Heart left ventricle (tissue), 16 donors: Measurements from ENCODE around the gene DTNB. TPM values are rescaled to one million over a fixed set of nuclear protein-coding genes. Genes with fewer than 3 reads are reported as not detected.

Experiments used
- ATAC-seq, 4 donors: fragments of 200-7000 bp; cut with Tn5 transposase; one replicate each; pipeline ENCODE4 v1.9.1; 2020 to 2022; ENCODE audit warnings: moderate library complexity in 4 of 4, mild to moderate bottlenecking in 3 of 4, moderate number of reproducible peaks in 1 of 4
- DNase-seq, 5 donors: peaks; one replicate each; pipeline ENCODE4 v3.0.0-alpha.2; 2020
- H3K27ac ChIP-seq, 12 donors: fragments of 200-600 bp; sonication (generic) in 4 of 12; one replicate each; pipeline versions ENCODE4 v1.5.0 to v1.8.0; 2016 to 2022; ENCODE audit warnings: mild to moderate bottlenecking in 2 of 12
- H3K27me3 ChIP-seq, 9 donors: fragments of 200-600 bp; sonication (generic) in 2 of 9; one replicate each; pipeline versions ENCODE4 v1.5.1 to v1.8.0; 2016 to 2022; ENCODE audit warnings: mild to moderate bottlenecking in 3 of 9
- H3K36me3 ChIP-seq, 9 donors: fragments of 200-600 bp; sonication (generic) in 2 of 9; one replicate each; pipeline versions ENCODE4 v1.5.0 to v1.8.0; 2018 to 2022; ENCODE audit warnings: mild to moderate bottlenecking in 2 of 9
- H3K4me1 ChIP-seq, 12 donors: fragments of 200-600 bp; sonication (generic) in 4 of 12; one replicate each; pipeline versions ENCODE4 v1.5.0 to v1.8.0; 2016 to 2022; ENCODE audit warnings: mild to moderate bottlenecking in 3 of 12
- H3K4me3 ChIP-seq, 12 donors: fragments of 200-600 bp; sonication (generic) in 4 of 12; one replicate each; pipeline versions ENCODE4 v1.5.0 to v1.8.0; 2017 to 2022; ENCODE audit warnings: mild to moderate bottlenecking in 9 of 12, moderate library complexity in 4 of 12
- H3K9me3 ChIP-seq, 12 donors: fragments of 200-600 bp; sonication (generic) in 4 of 12; one replicate each; pipeline versions ENCODE4 v1.5.0 to v1.8.0; 2016 to 2022; ENCODE audit warnings: mild to moderate bottlenecking in 1 of 12
- CTCF ChIP-seq, 12 donors: fragments of 200-600 bp; sonication (generic) in 4 of 12; IDR thresholded peaks; one replicate each; pipeline versions ENCODE4 v1.5.0 to v1.8.0; 2018 to 2022; ENCODE audit warnings: antibody characterized with exemption in 12 of 12, mild to moderate bottlenecking in 5 of 12
- POLR2A ChIP-seq, 2 donors: fragments of 450-650 bp; IDR thresholded peaks; one replicate each; pipeline ENCODE4 v1.6.1; 2017; ENCODE audit warnings: antibody characterized with exemption in 2 of 2, mild to moderate bottlenecking in 2 of 2, moderate library complexity in 2 of 2
- WGBS, 4 donors: extraction: QIAGEN DNeasy Blood & Tissue Kit in 2 of 4; methylation state at CpG; one replicate each; pipeline versions ENCODE4 v1.1.5 to v1.1.7; 2013 to 2018; 5-methylcytosine and 5-hydroxymethylcytosine counted together
- intact Hi-C, 10 donors: fragments of 100-400 bp; cut with DNase I; formaldehyde crosslinking; loops; one replicate each; pipeline versions ENCODE4 v1.11.1 to v1.14.2; 2022
- polyA plus RNA-seq, 2 donors: library from polyadenylated mRNA; stranded (reverse); fragments of 200-250 nt; gene quantifications; one replicate each; pipeline ENCODE4 v1.2.3, GENCODE V29; 2013
- total RNA-seq, 9 donors: library from RNA; depleted of rRNA in 2 of 9; stranded (reverse); fragments of >200 nt in 2 of 9; fragmentation: NEBNext Ultra II Directional in 3 of 9; extraction: Animal tissue kit (Norgen Biotek cat#: 25700) in 3 of 9; gene quantifications; one replicate each; pipeline versions ENCODE4 v1.1.0 to v1.2.4, GENCODE V29; 2016 to 2023
- donor health status: ischemic (EF 13 %, LVEDD 7.1; RV severe dilation, severe dysfunction).
- donor health status: healthy with polysubstance abuse.
- donor health status: DM: no; HTN: yes; CAD: no.
- donor health status: DM: no; HTN: no; CAD: no.
- donor health status: ischemic (EF 25% LVEDD 6.9; RV normal size, moderate dysfunction).
- donor health status: ischemic (EF 25% LVEDD 5.7; RV mildly dilated, moderate dysfunction).
- donor health status: healthy.
- donor health status: DM: yes; HTN: yes; CAD: no.
- donor health status: ischemic (EF 35%, LVEDD 5.7; RV mildly dilated, moderate dysfunction).
- donor health status: nonischemic (EF 11% LVEDD 7.7; RV severe dilation, severe dysfunction).
- donor health status: DM: yes; HTN: yes; CAD: no.
- donor health status: PGD.
- donor health status: ischemic (EF 29% LVEDD 5.4; RV normal size, mild dysfunction).
- donor health status: nonischemic (EF 23%, LVEDD 6.1; RV moderate dilation, normal function).

DTNB gene
- total and polyA plus RNA-seq, 11 donors = 2.5 to 17.3 (median 5.6) TPM

GRCh38 chr2:25369439-25369838 lies 303.9 kb downstream of the DTNB start:
- Histone ChIP-seq H3K4me1 (peaks cover 0 to 5% (median 0%) of the 10 kb centered on the region in 12 donors), H3K27me3 (no peaks in the 10 kb centered on the region), H3K27ac (no peak overlapping the region), H3K9me3 (no peaks in the 10 kb centered on the region), H3K36me3 (no peaks in the 10 kb centered on the region), H3K4me3 (no peak overlapping the region)
- intact Hi-C loops = loop anchor here in 1 of 10 donors (10.0 kb wide), 1 partner anchor 305 kb away; the partner anchor contains the start of gene DTNB
- 73 to 85% (median 79%) methylated on average over 4 of the region's 4 CpGs for WGBS, 4 donors
- peak in 1 of 5 donors; percentile 11 for DNase-seq
- TF ChIP-seq POLR2A (IDR thresholded peaks at IDR 0.05) = no peak
- TF ChIP-seq CTCF (IDR thresholded peaks at IDR 0.05) = no peak
- no peak for ATAC-seq

DNA sequence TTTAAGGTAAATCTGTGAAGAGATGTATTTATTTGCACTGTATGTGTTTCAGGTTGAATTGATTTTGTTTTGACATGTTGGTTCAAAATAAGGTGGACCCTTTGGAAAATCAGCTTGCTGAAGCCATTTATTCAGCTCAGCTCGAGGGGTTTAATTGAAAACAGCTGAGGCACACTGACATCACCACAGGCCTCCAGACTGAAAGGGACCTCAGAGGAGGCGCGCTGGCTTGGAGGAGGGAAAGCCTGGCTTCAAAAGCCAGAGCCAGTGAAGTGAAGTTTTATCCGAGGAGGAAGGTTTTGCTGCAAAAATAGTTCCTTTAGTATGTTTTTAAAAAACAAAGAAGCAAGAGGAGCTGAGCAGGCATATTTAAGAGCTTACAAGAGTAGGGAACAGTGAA lies 304.7 kb downstream of the DTNB start:
- no peak for TF ChIP-seq CTCF (IDR thresholded peaks at IDR 0.05)
- no peak for TF ChIP-seq POLR2A (IDR thresholded peaks at IDR 0.05)
- peaks cover 0 to 5% (median 0%) of the 10 kb centered on the region in 12 donors for H3K4me1 ChIP-seq
- no peaks in the 10 kb centered on the region for H3K36me3 ChIP-seq
- DNase-seq = peak in 1 of 5 donors; percentile 14
- H3K4me3 ChIP-seq = no peak overlapping the region
- H3K27me3 ChIP-seq = no peaks in the 10 kb centered on the region
- WGBS, 4 donors = 78 to 83% (median 79%) methylated on average over 4 of the region's 4 CpGs
- H3K27ac ChIP-seq = no peak overlapping the region
- intact Hi-C loops = loop anchor here in 1 of 10 donors (10.0 kb wide), 1 partner anchor 306 kb away; the partner anchor contains the start of gene DTNB
- no peaks in the 10 kb centered on the region for H3K9me3 ChIP-seq
- no peak for ATAC-seq

DNA sequence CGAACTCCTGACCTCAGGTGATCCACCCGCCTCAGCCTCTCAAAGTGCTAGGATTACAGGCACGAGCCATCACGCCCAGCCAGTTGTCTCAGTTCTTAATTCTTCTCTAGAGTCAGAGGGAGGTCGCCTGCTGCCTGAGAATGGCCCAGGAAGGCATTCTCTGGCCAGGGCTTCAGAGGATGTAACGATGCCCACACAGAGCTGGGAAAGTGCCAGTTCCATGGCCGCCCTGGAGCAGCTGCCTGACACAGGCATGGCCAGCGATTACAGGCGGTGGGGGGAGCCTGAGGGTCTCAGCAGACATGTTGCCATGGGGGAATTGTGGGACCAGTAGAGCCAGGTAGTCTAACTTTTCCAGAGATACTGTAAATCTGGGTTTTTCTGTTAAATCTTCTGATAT lies 306.1 kb downstream of the DTNB start:
- Histone ChIP-seq H3K4me1 (peaks cover 0 to 13% (median 0%) of the 10 kb centered on the region in 12 donors), H3K4me3 (no peak overlapping the region), H3K27me3 (no peaks in the 10 kb centered on the region), H3K36me3 (no peaks in the 10 kb centered on the region), H3K27ac (no peak overlapping the region), H3K9me3 (no peaks in the 10 kb centered on the region)
- DNase-seq = peak in 1 of 5 donors; percentile 39
- intact Hi-C loops = loop anchor here in 1 of 10 donors (10.0 kb wide), 1 partner anchor 308 kb away; the partner anchor contains the start of gene DTNB
- WGBS, 4 donors = 80 to 84% (median 81%) methylated on average over 7 to 9 of the region's 9 CpGs
- no peak for TF ChIP-seq POLR2A (IDR thresholded peaks at IDR 0.05)
- TF ChIP-seq CTCF (IDR thresholded peaks at IDR 0.05) = no peak
- no peak for ATAC-seq

GRCh38 chr2:25366629-25367028 lies 306.7 kb downstream of the DTNB start:
- no peak for ATAC-seq
- intact Hi-C loops = loop anchor here in 1 of 10 donors (10.0 kb wide), 1 partner anchor 308 kb away; the partner anchor contains the start of gene DTNB

More at GRCh38 chr2:25366629-25367028, 306.7 kb downstream of the DTNB start:
- Histone ChIP-seq H3K4me3 (no peak overlapping the region), H3K27ac (no peak overlapping the region), H3K27me3 (no peaks in the 10 kb centered on the region), H3K4me1 (peaks cover 0 to 17% (median 2%) of the 10 kb centered on the region in 12 donors), H3K36me3 (no peaks in the 10 kb centered on the region), H3K9me3 (no peaks in the 10 kb centered on the region)
- TF ChIP-seq POLR2A (IDR thresholded peaks at IDR 0.05) = no peak
- TF ChIP-seq CTCF (IDR thresholded peaks at IDR 0.05) = no peak
- WGBS, 4 donors = 88 to 95% (median 91%) methylated on average over 4 of the region's 4 CpGs
- peak in 1 of 5 donors; percentile 14 for DNase-seq
